Right lobe of liver (tissue), 4 donors: ENCODE results near the gene GOLGA6A.
"Not testable (repeated sequence)": the region's sequence is repeated elsewhere in the genome, so short reads cannot be mapped to it uniquely, and the experiment has no call there.

ENCODE experiments used
- POLR2A ChIP-seq: fragments of 450-650 bp; IDR thresholded peaks from one replicate; pipeline ENCODE4 v1.6.1; 2017; ENCODE audit warnings: antibody characterized with exemption, mild to moderate bottlenecking
- TF ChIP-seq, protein P1 (sequence below), 4 donors: fragments of 200-600 bp in 3 of 4; fragments of 450-650 bp in 1 of 4; IDR thresholded peaks; one replicate each; pipeline versions ENCODE4 v1.5.1 to v1.8.0; 2016 to 2022; ENCODE audit warnings: antibody characterized with exemption in 4 of 4, mild to moderate bottlenecking in 2 of 4
- donor health status: DM: no; HTN: no; CAD: no.
- donor health status: DM: no; HTN: no; CAD: no.
- donor health status: DM: no; HTN: yes; CAD: no.

DNA sequence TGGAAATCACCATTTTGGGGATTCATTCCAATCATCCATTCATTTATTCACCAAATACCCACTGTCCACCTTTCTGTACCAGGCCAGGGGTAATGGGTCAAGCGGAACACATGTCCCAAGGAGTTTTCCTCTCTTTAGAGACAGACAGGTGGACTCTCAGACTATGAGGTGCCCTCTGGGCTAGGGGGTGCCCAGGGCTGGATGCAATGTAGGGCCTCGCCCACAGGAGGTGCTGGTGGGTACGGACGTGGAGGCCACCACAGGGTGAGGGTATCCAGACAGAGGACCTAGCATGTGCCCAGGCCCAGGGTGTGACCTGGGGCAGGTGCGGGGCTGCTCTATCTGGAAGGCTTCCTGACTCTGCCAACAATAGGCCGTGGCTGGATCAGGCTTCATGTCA, 26.3 kb upstream of the GOLGA6A start:
- TF ChIP-seq, protein P1, sequence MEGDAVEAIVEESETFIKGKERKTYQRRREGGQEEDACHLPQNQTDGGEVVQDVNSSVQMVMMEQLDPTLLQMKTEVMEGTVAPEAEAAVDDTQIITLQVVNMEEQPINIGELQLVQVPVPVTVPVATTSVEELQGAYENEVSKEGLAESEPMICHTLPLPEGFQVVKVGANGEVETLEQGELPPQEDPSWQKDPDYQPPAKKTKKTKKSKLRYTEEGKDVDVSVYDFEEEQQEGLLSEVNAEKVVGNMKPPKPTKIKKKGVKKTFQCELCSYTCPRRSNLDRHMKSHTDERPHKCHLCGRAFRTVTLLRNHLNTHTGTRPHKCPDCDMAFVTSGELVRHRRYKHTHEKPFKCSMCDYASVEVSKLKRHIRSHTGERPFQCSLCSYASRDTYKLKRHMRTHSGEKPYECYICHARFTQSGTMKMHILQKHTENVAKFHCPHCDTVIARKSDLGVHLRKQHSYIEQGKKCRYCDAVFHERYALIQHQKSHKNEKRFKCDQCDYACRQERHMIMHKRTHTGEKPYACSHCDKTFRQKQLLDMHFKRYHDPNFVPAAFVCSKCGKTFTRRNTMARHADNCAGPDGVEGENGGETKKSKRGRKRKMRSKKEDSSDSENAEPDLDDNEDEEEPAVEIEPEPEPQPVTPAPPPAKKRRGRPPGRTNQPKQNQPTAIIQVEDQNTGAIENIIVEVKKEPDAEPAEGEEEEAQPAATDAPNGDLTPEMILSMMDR (IDR thresholded peaks at IDR 0.05), result not testable (repeated sequence)
- not testable (repeated sequence) for TF ChIP-seq POLR2A
